Sigmoid colon (tissue), 4 donors: ENCODE measurements around the gene KCNAB2.

Source experiments
- EP300 ChIP-seq, 4 donors: sonication (generic); formaldehyde crosslinking; IDR thresholded peaks; one replicate each; pipeline ENCODE4 v1.6.1; 2017; ENCODE audit warnings: antibody characterized with exemption in 4 of 4
- POLR2A ChIP-seq, 2 donors: fragments of 450-650 bp; IDR thresholded peaks; one replicate each; pipeline ENCODE4 v1.6.1; 2016; ENCODE audit warnings: antibody characterized with exemption in 2 of 2, mild to moderate bottlenecking in 2 of 2, moderate library complexity in 2 of 2
- TF ChIP-seq, protein P1 (sequence below), 4 experiments: fragments of 450-650 bp in 3 of 4; fragments of 200-600 bp in 1 of 4; IDR thresholded peaks; one replicate each; pipeline ENCODE4 v1.5.1; 2016 to 2019; ENCODE audit warnings: antibody characterized with exemption in 4 of 4, mild to moderate bottlenecking in 3 of 4, moderate library complexity in 2 of 4

DNA sequence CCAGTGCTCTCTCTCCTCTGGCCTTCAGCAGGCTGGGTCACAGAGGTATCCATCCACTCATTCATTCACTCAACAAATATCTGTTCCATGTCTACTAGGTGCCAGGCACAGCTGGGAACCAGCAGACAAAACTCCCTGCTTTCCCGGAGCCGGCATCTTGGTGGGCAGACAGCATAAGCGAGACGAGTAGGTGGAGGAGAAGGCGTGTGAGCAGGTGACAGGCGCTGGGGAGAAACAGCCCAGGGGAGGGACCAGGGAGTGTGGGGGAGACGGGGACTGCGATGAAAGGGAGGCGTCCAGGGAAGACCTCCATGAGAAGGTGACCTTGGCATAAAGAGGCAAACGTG is 11.0 kb upstream of the KCNAB2 start:
- TF ChIP-seq POLR2A (IDR thresholded peaks at IDR 0.05) = no peak
- TF ChIP-seq, protein P1, sequence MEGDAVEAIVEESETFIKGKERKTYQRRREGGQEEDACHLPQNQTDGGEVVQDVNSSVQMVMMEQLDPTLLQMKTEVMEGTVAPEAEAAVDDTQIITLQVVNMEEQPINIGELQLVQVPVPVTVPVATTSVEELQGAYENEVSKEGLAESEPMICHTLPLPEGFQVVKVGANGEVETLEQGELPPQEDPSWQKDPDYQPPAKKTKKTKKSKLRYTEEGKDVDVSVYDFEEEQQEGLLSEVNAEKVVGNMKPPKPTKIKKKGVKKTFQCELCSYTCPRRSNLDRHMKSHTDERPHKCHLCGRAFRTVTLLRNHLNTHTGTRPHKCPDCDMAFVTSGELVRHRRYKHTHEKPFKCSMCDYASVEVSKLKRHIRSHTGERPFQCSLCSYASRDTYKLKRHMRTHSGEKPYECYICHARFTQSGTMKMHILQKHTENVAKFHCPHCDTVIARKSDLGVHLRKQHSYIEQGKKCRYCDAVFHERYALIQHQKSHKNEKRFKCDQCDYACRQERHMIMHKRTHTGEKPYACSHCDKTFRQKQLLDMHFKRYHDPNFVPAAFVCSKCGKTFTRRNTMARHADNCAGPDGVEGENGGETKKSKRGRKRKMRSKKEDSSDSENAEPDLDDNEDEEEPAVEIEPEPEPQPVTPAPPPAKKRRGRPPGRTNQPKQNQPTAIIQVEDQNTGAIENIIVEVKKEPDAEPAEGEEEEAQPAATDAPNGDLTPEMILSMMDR (IDR thresholded peaks at IDR 0.05) = no peak
- no peak for TF ChIP-seq EP300 (IDR thresholded peaks at IDR 0.05)
